GM21515 (cell line): ENCODE measurements around the gene TBK1.
A peak's percentile ranks its signal among the peaks of the same experiment; 100 is the strongest.

ENCODE experiments used
- ATAC-seq: cut with Tn5 transposase; IDR thresholded peaks from one replicate; pipeline ENCODE4 v1.9.1; 2021; ENCODE audit not compliant: unreplicated experiment

TBK1 gene

GRCh38 chr12:64451687-64452558, at the start of gene TBK1:
Gene TBK1 (plus strand): TSS chr12:64452120. CDS start chr12:64455871, 3,751 bp downstream.
- peak; percentile 87 for ATAC-seq

GRCh38 chr12:64402181-64402580, 49.7 kb upstream of the TBK1 start:
- no peak for ATAC-seq

GRCh38 chr12:64403707-64404469, 48.0 kb upstream of the TBK1 start, which contains the start of gene XPOT:
Gene XPOT (plus strand): TSS chr12:64404392. CDS start chr12:64410036, 5,644 bp downstream.
- peak; percentile 95 for ATAC-seq

DNA sequence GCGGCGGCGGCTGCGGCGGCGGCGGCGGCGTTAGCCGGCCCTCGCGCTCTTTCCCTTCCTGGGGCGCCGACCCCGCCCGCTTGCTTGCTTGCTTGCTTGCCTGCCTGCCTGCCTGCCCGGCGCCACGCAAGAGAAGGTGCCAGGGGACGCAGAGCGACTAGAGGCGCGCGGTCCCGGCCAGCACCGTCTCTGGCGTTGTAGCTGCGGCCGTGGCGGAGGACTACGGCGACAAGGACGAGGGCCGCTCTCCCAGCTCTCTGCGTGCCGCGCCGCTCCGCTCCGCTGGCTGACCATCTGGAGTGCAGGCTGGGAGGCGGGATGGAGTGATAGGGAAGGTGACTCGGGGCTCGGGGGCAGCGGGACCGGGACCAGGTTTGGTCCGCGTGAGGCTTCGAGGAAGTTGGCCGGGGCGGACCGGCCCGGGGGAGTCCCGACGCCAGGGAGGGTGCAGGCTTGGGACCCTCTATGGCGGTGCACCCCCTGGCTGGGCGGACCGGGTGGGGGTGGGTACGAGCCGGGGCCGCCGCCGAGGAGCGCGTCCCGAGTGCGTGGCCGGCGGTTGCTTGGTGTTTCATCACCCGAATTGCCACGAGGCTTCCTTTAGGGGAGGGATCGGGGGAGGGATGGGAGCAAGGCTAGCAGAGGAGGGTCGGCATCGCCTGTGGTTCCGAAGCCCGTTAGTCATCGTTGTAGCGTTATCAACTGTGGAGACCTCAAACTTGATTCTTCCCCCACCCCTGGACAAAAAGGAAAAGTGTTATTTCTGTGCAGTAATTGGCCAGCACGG, 47.3 kb upstream of the TBK1 start:
- peak; percentile 37 for ATAC-seq

GRCh38 chr12:64407342-64408223, 44.3 kb upstream of the TBK1 start:
- ATAC-seq: no peak

DNA sequence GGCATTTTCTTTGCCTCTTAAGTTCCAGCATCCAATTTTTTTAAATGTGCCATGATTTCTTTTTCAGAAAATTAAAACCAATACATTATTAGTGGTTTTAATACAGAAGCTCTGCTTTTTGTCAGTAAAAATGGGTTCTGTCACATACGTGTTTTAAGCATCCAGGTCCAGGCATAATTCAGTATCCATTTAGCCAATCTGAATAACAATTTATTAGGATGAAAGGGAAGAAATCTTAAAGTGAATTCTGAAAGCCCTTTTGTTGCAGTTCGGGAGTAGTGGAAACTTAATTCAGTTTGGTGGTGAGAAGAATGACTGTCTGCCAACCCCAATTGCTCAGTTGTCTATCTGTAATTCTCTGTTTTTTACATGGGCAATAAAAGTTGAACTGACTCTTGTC, 40.5 kb upstream of the TBK1 start:
- no peak for ATAC-seq

- no peak for ATAC-seq
Measured at GRCh38 chr12:64412459-64412858, 39.5 kb upstream of the TBK1 start.

- ATAC-seq: no peak
Measured at GRCh38 chr12:64413884-64414283, 38.0 kb upstream of the TBK1 start.

DNA sequence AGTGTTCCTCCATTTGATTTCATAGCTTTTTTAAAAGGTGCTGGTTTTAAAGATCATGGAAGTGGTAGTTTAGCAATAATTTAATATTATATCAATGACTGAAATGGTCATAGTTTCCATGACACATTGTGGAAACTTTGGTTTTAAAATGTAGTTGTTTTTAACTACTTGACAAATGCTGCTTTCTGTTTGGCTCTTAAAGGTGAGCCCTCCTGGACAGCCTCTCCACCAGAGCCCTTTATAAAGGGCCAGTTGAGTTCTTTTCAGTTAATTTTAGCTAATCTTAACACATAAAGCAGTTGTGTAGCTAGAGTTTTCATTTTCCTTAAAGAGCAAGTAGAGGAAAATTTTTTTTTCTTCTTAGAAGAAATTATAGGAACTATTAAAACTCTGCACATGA, 33.7 kb upstream of the TBK1 start:
- no peak for ATAC-seq

GRCh38 chr12:64419696-64420095, 32.2 kb upstream of the TBK1 start:
- no peak for ATAC-seq

- ATAC-seq: no peak
Measured at GRCh38 chr12:64427988-64428387, 23.9 kb upstream of the TBK1 start.

GRCh38 chr12:64428956-64429355, 23.0 kb upstream of the TBK1 start:
- no peak for ATAC-seq

- no peak for ATAC-seq
Measured at GRCh38 chr12:64430886-64431285, 21.0 kb upstream of the TBK1 start.

DNA sequence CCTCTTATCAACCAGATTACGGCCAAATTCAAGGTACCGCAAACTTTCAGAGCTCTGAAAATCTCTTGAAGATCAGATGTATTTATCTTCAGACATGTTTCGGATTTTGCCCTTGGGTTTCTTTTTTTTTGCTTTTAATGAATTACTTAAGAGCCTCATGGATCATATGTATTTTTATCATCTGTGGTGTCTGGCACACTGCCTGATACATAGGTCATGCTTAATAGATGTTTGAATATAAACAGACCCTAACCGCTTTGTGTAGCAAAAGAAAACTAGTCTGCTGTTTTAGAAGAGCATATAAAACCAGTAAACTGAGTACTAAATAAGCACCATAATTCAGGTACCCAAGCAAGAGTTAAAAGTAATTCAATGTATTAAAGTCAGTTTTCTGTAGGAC, 20.1 kb upstream of the TBK1 start:
- no peak for ATAC-seq

- ATAC-seq: no peak
Measured at GRCh38 chr12:64433915-64434314, 18.0 kb upstream of the TBK1 start.

DNA sequence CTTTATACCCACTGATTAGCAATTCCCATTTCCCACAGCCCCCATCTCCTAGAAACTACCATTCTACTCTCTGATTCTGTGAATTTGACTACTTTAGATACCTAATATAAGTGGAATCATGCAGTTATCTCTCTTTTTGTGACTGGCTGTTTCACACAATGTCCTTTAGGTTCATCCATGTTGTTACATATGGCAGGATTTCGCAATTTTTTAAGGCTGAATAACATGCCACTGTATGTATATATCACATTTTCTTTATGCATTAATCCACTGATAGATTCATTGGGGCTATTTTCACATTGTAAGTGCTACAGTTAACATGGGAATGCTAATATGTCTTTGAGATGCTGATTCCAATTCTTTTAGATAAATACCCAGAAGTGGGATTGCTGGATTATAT, 11.8 kb upstream of the TBK1 start:
- ATAC-seq: no peak

DNA sequence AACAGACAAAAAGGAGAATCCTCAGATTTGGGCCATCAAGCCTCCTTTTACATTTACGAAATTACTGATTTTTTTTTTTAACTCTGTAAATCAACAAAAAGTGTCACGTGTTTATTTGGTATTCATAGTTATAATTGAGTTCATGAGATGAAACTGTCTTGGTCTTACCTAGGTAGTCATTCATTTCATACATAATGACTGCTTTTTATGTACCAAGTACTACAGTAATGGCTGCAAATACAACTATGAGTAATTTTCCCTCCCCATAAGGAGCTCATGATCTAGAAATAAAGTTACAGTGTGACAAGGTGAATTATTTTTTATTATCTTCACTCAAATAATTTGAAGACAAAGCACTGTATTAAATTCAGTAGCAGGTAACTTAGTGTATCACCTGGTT, 6.4 kb upstream of the TBK1 start:
- ATAC-seq: no peak

DNA sequence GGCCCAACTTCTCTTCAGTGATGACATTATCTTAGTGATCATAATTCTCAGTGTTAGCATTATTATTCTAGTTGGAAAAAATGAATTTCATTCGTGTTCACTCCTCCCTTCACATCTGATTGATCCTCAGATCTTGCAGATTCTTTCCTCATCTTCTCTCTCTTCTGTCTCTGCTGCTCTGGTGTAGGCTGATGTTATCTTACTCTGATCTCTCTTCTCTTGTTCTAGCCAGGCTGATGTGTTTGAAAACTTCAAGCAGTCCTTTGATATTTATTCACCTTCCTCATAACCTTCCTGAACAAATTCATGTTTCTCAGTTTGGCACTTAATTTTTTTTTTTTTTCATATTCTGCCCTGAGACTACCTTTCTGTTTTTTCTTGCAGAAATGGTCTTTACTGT, 5.6 kb upstream of the TBK1 start:
- no peak for ATAC-seq

DNA sequence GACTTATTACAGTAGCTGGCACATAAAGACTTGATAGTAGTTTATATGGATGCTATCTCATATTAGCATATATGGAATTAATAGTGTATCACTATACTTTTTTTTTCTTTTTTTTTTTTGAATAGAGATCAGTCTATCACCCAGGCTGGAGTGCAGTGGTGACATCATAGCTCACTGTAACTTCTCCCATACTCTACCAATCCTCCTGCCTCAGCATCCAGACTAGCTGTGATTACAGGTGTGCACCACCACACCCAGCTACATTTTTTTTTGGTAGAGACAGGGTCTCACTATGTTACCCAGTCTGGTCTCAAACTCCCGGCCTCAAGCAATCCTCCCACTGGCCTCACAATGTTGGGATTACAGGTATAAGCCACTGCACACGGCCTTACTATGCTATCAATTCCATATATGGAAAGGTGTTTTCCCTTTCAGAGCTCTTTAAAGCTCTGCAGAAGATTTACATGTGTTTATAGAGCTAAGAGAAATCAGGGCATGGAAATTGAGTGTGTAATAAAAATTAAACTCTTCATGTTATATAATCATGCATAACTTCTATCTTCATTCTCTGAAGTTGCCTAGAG, 1.8 kb upstream of the TBK1 start:
- no peak for ATAC-seq
